CD4-positive, alpha-beta T cell (primary cell): ENCODE results near the gene CAMTA1. TPM values are rescaled to one million over a fixed set of nuclear protein-coding genes. Genes with fewer than 3 reads are reported as not detected.

Source experiments
- ATAC-seq: fragments of 200-7000 bp; cut with Tn5 transposase; one replicate; pipeline ENCODE4 v1.10.0; 2022; ENCODE audit warnings: mild to moderate bottlenecking; ENCODE audit not compliant: poor library complexity
- CTCF ChIA-PET: fragments of 350-600 bp; sonication (Branson Sonifier 250); formaldehyde crosslinking; loops from one replicate; lab custom pipeline; 2021; ENCODE audit warnings: antibody characterized with exemption, inconsistent platforms; lab: Charles Lee
- POLR2A ChIA-PET: fragments of 350-600 bp; sonication (Branson Sonifier 250); formaldehyde crosslinking; loops from one replicate; lab custom pipeline; 2021; ENCODE audit warnings: antibody characterized with exemption, inconsistent platforms; lab: Charles Lee
- DNase-seq, 14 experiments: peaks; one replicate each; pipeline ENCODE4 v3.0.0-alpha.2; 2013 to 2020; ENCODE audit warnings: mixed read lengths in 2 of 14
- H3K27ac ChIP-seq, 2 donors: one replicate each; pipeline versions ENCODE4 v1.5.1 to v1.7.0; 2013; ENCODE audit warnings: low read length in 2 of 2, low read depth in 1 of 2, mild to moderate bottlenecking in 1 of 2
- H3K27me3 ChIP-seq, 2 experiments: 1 replicate in 1 of 2; 2 replicates in 1 of 2; pipeline versions ENCODE4 v1.6.1 to v1.7.0; 2013; ENCODE audit warnings: low read length in 2 of 2, control low read depth in 1 of 2, mild to moderate bottlenecking in 1 of 2, moderate library complexity in 1 of 2; ENCODE audit not compliant: insufficient read depth in 2 of 2, control insufficient read depth in 1 of 2
- H3K36me3 ChIP-seq: one replicate; pipeline ENCODE4 v1.6.1; 2013; ENCODE audit warnings: low read length, control low read depth; ENCODE audit not compliant: insufficient read depth
- H3K4me1 ChIP-seq: one replicate; pipeline ENCODE4 v1.6.1; 2013; ENCODE audit warnings: low read length, control low read depth; ENCODE audit not compliant: insufficient read depth
- H3K4me3 ChIP-seq: one replicate; pipeline ENCODE4 v1.5.1; 2013; ENCODE audit warnings: mild to moderate bottlenecking, low read length, moderate library complexity
- H3K9me3 ChIP-seq, 2 experiments: 1 replicate in 1 of 2; 2 replicates in 1 of 2; pipeline versions ENCODE4 v1.6.1 to v1.7.0; 2013; ENCODE audit warnings: low read length in 2 of 2, mild to moderate bottlenecking in 2 of 2, control low read depth in 1 of 2, moderate library complexity in 1 of 2; ENCODE audit not compliant: control insufficient read depth in 1 of 2, insufficient read depth in 1 of 2
- H3K27ac Mint-ChIP-seq: one replicate; pipeline ENCODE4 v1.8.0; 2020; ENCODE audit warnings: mixed read lengths
- H3K27me3 Mint-ChIP-seq: one replicate; pipeline ENCODE4 v1.8.0; 2021; ENCODE audit warnings: mixed read lengths
- H3K36me3 Mint-ChIP-seq: one replicate; pipeline ENCODE4 v1.8.0; 2021; ENCODE audit warnings: low read depth, mixed read lengths
- H3K4me1 Mint-ChIP-seq: one replicate; pipeline ENCODE4 v1.8.0; 2021; ENCODE audit warnings: low read depth, mixed read lengths
- H3K4me3 Mint-ChIP-seq: one replicate; pipeline ENCODE4 v1.8.0; 2020; ENCODE audit warnings: mild to moderate bottlenecking, mixed read lengths
- H3K9me3 Mint-ChIP-seq: one replicate; pipeline ENCODE4 v1.8.0; 2020; ENCODE audit warnings: mixed read lengths
- intact Hi-C, 2 experiments: fragments of 100-400 bp; cut with DNase I in 1 of 2; cut with micrococcal nuclease in 1 of 2; formaldehyde crosslinking; loops; one replicate each; pipeline versions ENCODE4 v1.15.1 to v1.9.0; 2023 to 2025; cut with DNase I, micrococcal nuclease
- total RNA-seq, 174 experiments: library from RNA in 2 of 174; stranded (reverse) in 2 of 174; gene quantifications; one replicate each; pipeline ENCODE4 v1.2.3 and lab custom pipeline; 2021 to 2026
- TF ChIP-seq, protein P1 (sequence below): fragments of 200-600 bp; IDR thresholded peaks from one replicate; pipeline ENCODE4 v1.8.0; 2022; ENCODE audit warnings: antibody characterized with exemption, mild to moderate bottlenecking

Gene CAMTA1
- total RNA-seq, 2 experiments from 2014 or later = 38.6 to 39.3 TPM

DNA sequence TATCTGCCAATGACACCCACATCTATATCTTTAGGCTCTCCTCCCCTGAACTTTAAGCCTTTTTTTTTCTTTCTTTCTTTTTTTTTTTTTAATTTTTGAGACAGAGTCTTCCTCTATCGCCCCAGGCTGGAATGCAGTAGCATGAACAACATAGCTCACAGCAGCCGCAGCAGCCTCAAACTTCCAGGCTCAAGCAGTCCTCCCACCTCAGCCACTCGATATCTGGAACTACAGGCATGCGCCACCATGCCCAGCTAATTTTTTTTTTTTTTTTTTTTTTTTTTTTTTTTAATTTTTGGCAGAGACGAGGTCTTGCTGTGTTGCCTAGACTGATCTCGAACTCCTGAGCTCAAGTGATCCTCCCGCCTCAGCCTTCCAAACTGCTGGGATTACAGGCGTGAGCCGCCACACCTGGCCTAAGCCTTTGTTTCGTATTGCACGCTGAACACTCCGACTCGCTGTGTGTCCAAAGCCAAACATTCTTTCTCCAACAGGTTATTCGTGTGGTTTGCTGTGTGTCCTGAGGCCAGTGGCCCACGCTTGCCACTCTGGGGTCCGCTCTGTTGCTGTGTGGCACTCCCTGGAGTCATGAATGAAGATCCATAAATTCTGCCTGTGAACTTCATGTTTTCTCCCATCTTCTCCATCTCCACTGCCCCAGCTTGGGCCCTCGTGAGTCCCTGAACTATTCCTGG, 119.4 kb downstream of the CAMTA1 start:
- ChIA-PET CTCF (no interaction called here), POLR2A (interaction anchor here (0.7 kb wide), 1 partner anchor 56 kb away, joined by 6 read pairs; no protein-coding TSS in a partner anchor)
- Histone ChIP-seq H3K36me3 (no peaks in the 10 kb centered on the region), H3K9me3 (no peaks in the 10 kb centered on the region), H3K4me1 (peaks cover 4% of the 10 kb centered on the region), H3K27ac (no peak overlapping the region), H3K4me3 (no peak overlapping the region), H3K27me3 (no peaks in the 10 kb centered on the region)
- intact Hi-C loops = no loop called here
- no peaks in the 10 kb centered on the region for H3K9me3 Mint-ChIP-seq
- no peak overlapping the region for H3K27ac Mint-ChIP-seq
- no peaks in the 10 kb centered on the region for H3K36me3 Mint-ChIP-seq
- TF ChIP-seq, protein P1, sequence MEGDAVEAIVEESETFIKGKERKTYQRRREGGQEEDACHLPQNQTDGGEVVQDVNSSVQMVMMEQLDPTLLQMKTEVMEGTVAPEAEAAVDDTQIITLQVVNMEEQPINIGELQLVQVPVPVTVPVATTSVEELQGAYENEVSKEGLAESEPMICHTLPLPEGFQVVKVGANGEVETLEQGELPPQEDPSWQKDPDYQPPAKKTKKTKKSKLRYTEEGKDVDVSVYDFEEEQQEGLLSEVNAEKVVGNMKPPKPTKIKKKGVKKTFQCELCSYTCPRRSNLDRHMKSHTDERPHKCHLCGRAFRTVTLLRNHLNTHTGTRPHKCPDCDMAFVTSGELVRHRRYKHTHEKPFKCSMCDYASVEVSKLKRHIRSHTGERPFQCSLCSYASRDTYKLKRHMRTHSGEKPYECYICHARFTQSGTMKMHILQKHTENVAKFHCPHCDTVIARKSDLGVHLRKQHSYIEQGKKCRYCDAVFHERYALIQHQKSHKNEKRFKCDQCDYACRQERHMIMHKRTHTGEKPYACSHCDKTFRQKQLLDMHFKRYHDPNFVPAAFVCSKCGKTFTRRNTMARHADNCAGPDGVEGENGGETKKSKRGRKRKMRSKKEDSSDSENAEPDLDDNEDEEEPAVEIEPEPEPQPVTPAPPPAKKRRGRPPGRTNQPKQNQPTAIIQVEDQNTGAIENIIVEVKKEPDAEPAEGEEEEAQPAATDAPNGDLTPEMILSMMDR = no peak
- no peaks in the 10 kb centered on the region for H3K27me3 Mint-ChIP-seq
- no peak overlapping the region for H3K4me3 Mint-ChIP-seq
- ATAC-seq (no peak), DNase-seq (no peak)
- H3K4me1 Mint-ChIP-seq = no peaks in the 10 kb centered on the region

DNA sequence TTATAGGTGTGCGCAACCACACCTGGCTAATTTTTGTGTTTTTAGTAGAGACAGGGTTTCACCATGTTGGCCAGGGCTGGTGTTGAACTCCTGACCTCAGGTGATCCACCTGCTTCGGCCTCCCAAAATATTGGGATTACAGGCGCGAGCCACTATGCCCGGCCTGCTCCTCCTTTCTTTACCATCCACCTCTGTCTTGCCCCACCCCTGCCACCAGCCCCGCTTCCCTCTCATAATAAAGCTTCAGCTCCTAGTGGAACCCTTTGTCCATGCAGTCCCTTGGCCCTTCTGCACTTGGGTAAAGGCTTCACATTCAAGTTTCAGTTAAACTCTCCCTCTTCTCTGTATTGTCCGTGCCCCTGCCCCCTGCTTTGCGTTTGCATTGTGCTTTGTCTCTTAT, 120.1 kb downstream of the CAMTA1 start:
- ATAC-seq (no peak), DNase-seq (no peak)
- no peaks in the 10 kb centered on the region for H3K36me3 ChIP-seq
- no peak overlapping the region for H3K27ac Mint-ChIP-seq
- ChIA-PET CTCF (no interaction called here), POLR2A (no interaction called here)
- intact Hi-C loops = no loop called here
- no peaks in the 10 kb centered on the region for H3K27me3 Mint-ChIP-seq
- peaks cover 4% of the 10 kb centered on the region for H3K4me1 ChIP-seq
- H3K36me3 Mint-ChIP-seq = no peaks in the 10 kb centered on the region
- H3K9me3 Mint-ChIP-seq = no peaks in the 10 kb centered on the region
- H3K9me3 ChIP-seq = no peaks in the 10 kb centered on the region
- H3K27me3 ChIP-seq = no peaks in the 10 kb centered on the region
- no peak overlapping the region for H3K4me3 ChIP-seq
- no peak overlapping the region for H3K4me3 Mint-ChIP-seq
- TF ChIP-seq, protein P1 = no peak
- no peaks in the 10 kb centered on the region for H3K4me1 Mint-ChIP-seq
- H3K27ac ChIP-seq = no peak overlapping the region

- Mint-ChIP-seq H3K4me3 (no peak overlapping the region), H3K27ac (no peak overlapping the region), H3K4me1 (no peaks in the 10 kb centered on the region), H3K9me3 (no peaks in the 10 kb centered on the region), H3K36me3 (no peaks in the 10 kb centered on the region), H3K27me3 (no peaks in the 10 kb centered on the region)
- CTCF ChIA-PET = no interaction called here
- POLR2A ChIA-PET = no interaction called here
- Histone ChIP-seq H3K9me3 (no peaks in the 10 kb centered on the region), H3K4me1 (peaks cover 4% of the 10 kb centered on the region), H3K27me3 (no peaks in the 10 kb centered on the region), H3K27ac (no peak overlapping the region), H3K4me3 (no peak overlapping the region), H3K36me3 (no peaks in the 10 kb centered on the region)
- DNase-seq (no peak), ATAC-seq (no peak)
- intact Hi-C loops = no loop called here
- TF ChIP-seq, protein P1 = no peak
Measured at GRCh38 chr1:6905790-6906189, 120.5 kb downstream of the CAMTA1 start.
